Measurements from ENCODE around the gene IRF2. TPM values are rescaled to one million over a fixed set of nuclear protein-coding genes. Genes with fewer than 3 reads are reported as not detected.

Gene IRF2
- total RNA-seq, 1 donor from 2014 or later: 47.6 TPM

DNA sequence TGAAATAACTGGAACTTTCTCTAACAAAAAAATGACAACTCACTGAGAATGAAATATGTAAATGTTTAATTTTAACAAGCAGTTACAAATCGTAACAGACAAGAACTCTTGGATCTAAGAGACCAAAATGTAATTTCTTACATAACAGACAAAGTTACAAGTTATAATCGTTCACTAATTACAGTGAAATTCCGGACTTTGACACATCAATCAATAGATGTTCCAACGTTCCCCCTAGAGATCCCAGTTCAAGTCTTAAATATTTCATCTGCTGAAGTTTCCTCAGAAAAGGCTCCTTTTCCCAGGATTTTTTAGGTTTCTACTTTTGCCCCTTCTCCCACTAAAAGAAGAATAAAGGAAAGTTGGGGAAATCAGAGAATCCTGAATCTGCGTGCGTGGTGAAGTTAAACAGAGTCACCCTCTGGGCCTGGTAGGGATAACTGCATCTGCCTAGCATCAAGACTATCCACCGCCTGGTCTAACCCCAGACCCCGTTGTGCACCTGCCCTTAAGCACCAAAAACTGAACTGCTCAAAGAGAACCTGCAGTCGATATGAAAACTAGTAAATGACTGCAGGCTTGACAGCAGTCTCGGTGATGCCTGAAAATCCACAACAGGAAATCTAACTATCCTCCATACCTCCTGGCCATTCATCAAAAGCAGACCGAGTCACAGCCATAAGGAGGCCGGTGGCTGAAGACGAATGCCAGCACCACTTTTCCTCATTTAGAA, 2.3 kb downstream of the IRF2 start:
- no peaks in the 10 kb centered on the region for H3K9me3 Mint-ChIP-seq
- H3K36me3 Mint-ChIP-seq (ENCODE audit: low read depth): peaks cover 47% of the 10 kb centered on the region
- no peaks in the 10 kb centered on the region for H3K27me3 Mint-ChIP-seq (ENCODE audit: low read depth)
- intact Hi-C loops (cut with micrococcal nuclease): loop anchor here (1.0 to 10.0 kb wide), 2 partner anchors 208 to 1027 kb away; partner anchors contain the start of gene CDKN2AIP
- H3K4me1 Mint-ChIP-seq (ENCODE audit: low read depth): peaks cover 42% of the 10 kb centered on the region
- H3K27ac Mint-ChIP-seq: peak overlapping the region; percentile 81
- DNase-seq (ENCODE audit: low spot score): no peak
- H3K4me3 Mint-ChIP-seq (ENCODE audit: low read depth): peak overlapping the region; percentile 90

DNA sequence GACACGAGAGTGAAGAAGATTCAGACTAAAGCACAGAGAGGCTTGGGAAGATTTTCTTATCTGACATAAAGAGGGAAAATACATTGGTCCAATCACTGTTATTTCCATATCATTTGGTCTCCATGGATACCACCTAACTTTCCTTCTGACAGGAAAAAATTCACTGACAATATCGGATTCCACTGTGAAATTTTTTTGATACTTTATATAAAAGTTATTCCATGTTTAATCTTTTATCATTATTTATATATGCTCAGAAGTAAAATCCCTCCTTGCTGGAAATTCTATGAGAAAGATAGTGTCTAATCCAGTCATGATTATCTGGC, 3.6 kb downstream of the IRF2 start:
- Mint-ChIP-seq H3K4me3 (ENCODE audit: low read depth) (peak overlapping the region; percentile 15), H3K27me3 (ENCODE audit: low read depth) (no peaks in the 10 kb centered on the region), H3K36me3 (ENCODE audit: low read depth) (peaks cover 41% of the 10 kb centered on the region), H3K9me3 (no peaks in the 10 kb centered on the region), H3K27ac (no peak overlapping the region), H3K4me1 (ENCODE audit: low read depth) (peaks cover 37% of the 10 kb centered on the region)
- intact Hi-C loops (cut with micrococcal nuclease): loop anchor here (10.0 kb wide), 1 partner anchor 1026 kb away; the partner anchor contains the start of gene CDKN2AIP
- no peak for DNase-seq (ENCODE audit: low spot score)

DNA sequence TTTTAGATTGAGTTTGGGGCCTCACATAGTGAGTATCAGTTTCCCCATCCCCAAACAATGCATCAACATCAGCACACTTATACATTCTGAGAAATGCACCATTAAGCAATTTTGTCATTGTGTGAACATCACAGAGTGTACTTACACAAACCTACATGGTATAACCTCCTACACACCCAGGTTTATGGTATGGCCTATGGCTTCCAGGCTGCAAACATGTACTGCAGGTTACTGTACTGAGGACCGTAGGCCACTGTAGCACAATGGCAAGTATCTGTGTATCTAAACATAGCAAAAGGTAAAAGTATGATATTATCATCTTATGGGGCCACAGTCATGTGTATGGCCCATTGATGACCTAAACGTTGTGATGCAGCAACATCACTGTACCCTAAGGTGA, 7.7 kb downstream of the IRF2 start:
- H3K9me3 Mint-ChIP-seq: no peaks in the 10 kb centered on the region
- intact Hi-C loops (cut with micrococcal nuclease): no loop called here
- DNase-seq (ENCODE audit: low spot score): no peak
- H3K27ac Mint-ChIP-seq: no peak overlapping the region
- H3K4me1 Mint-ChIP-seq (ENCODE audit: low read depth): peaks cover 36% of the 10 kb centered on the region
- peaks cover 45% of the 10 kb centered on the region for H3K36me3 Mint-ChIP-seq (ENCODE audit: low read depth)
- H3K27me3 Mint-ChIP-seq (ENCODE audit: low read depth): no peaks in the 10 kb centered on the region
- no peak overlapping the region for H3K4me3 Mint-ChIP-seq (ENCODE audit: low read depth)

DNA sequence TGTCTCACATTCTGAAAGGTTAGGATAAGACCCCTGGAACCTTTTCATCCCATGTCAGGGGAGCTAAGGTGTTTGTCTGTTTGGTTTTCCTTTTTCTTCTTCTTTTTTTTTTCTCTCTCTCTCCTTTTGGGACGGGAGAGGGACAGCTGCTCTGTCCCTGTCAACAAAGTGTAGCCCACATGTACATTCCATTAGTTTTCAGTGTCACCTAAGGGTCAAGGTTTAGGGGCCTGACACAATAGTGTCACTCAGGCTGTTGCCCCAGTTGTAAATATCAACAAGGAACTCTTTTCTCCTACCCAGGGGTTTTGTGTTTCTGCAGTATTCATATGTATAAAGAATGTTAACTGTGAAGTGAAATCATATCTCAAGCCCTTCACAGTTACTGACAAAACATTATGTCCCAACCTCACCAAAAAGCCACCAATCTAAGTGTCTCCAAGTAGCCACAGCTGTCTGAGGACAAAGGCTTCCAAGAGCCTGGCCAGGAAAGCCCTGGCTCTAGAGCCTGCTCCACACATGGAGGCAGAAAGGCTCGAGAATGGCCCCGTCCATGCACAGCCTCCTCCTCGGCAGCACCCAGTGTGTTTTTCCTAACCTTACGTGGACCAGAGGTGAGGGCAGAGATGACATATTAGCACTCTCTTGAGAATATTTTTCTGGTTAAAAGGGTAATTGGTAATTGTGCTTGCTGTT, 9.4 kb downstream of the IRF2 start:
- Mint-ChIP-seq H3K27me3 (ENCODE audit: low read depth) (no peaks in the 10 kb centered on the region), H3K4me3 (ENCODE audit: low read depth) (no peak overlapping the region), H3K9me3 (no peaks in the 10 kb centered on the region), H3K36me3 (ENCODE audit: low read depth) (peaks cover 47% of the 10 kb centered on the region), H3K27ac (no peak overlapping the region), H3K4me1 (ENCODE audit: low read depth) (peaks cover 48% of the 10 kb centered on the region)
- intact Hi-C loops (cut with micrococcal nuclease): no loop called here
- DNase-seq (ENCODE audit: low spot score): no peak

DNA sequence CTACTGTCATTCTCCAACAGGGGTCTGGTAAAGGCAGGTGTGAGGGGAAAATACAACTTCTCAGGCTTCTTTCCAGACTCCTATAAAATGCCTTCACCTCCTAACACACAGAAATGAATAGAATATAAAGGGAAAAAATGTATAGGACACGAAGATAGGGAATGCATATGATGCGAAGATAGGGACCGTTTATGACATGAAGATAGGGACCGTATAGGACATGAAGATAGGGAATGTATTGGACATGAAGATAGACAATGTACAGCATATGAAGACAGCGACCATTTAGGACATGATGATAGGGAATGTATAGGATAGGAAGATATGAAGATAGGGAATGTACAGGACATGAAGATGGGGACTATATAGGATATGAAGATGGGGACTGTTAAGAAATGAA, 10.5 kb downstream of the IRF2 start:
- peaks cover 47% of the 10 kb centered on the region for H3K36me3 Mint-ChIP-seq (ENCODE audit: low read depth)
- DNase-seq (ENCODE audit: low spot score): no peak

DNA sequence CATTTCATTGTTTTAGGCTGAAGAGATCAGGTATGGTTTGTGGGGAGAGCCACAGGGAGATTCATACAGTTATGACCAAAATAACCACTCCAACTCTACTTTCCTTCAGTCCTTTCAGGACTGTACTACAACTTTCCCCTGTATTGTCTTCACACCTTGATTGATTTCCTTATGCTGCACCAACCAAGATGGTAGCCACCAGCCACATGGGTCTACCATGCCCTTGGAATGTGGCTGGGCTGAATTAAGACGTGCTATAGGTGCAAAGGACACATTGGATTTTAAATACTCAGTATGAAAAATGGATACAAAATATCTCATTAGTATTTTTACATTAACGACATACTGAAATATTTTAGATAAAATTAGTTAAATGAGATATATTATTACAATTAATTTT, 11.2 kb downstream of the IRF2 start:
- no peaks in the 10 kb centered on the region for H3K9me3 Mint-ChIP-seq

More for the DNA sequence above, 10.5 kb downstream of the IRF2 start:
- H3K27ac Mint-ChIP-seq: no peak overlapping the region
- H3K9me3 Mint-ChIP-seq: no peaks in the 10 kb centered on the region
- H3K4me1 Mint-ChIP-seq (ENCODE audit: low read depth): peaks cover 54% of the 10 kb centered on the region
- no peak overlapping the region for H3K4me3 Mint-ChIP-seq (ENCODE audit: low read depth)
- H3K27me3 Mint-ChIP-seq (ENCODE audit: low read depth): no peaks in the 10 kb centered on the region
- intact Hi-C loops (cut with micrococcal nuclease): no loop called here

DNA sequence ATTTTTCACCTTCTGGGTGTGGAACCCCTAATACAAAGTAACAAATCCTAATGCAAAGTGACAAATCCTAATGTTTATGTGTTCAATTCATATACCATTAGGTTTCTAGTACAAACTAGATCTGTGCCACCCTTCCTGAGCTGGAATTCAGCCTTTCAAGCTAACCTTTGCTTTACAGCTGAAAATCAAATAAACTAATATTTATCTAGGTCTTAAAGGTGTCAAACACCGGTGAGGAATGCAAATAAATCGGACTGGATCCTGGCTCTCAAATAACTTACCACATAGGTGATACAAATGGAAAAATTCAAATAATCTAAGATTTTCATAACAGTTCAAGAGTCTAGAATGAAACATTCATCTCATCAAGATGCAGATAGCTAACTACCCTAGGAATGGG, 11.6 kb downstream of the IRF2 start:
- DNase-seq (ENCODE audit: low spot score): no peak
- Mint-ChIP-seq H3K4me3 (ENCODE audit: low read depth) (no peak overlapping the region), H3K27ac (no peak overlapping the region), H3K36me3 (ENCODE audit: low read depth) (peaks cover 56% of the 10 kb centered on the region), H3K27me3 (ENCODE audit: low read depth) (no peaks in the 10 kb centered on the region), H3K9me3 (no peaks in the 10 kb centered on the region), H3K4me1 (ENCODE audit: low read depth) (peaks cover 63% of the 10 kb centered on the region)
- intact Hi-C loops (cut with micrococcal nuclease): no loop called here

More for the DNA sequence above, 11.2 kb downstream of the IRF2 start:
- H3K27me3 Mint-ChIP-seq (ENCODE audit: low read depth): no peaks in the 10 kb centered on the region
- H3K36me3 Mint-ChIP-seq (ENCODE audit: low read depth): peaks cover 54% of the 10 kb centered on the region
- peaks cover 61% of the 10 kb centered on the region for H3K4me1 Mint-ChIP-seq (ENCODE audit: low read depth)
- H3K4me3 Mint-ChIP-seq (ENCODE audit: low read depth): no peak overlapping the region
- H3K27ac Mint-ChIP-seq: no peak overlapping the region
- intact Hi-C loops (cut with micrococcal nuclease): no loop called here
- DNase-seq (ENCODE audit: low spot score): no peak

DNA sequence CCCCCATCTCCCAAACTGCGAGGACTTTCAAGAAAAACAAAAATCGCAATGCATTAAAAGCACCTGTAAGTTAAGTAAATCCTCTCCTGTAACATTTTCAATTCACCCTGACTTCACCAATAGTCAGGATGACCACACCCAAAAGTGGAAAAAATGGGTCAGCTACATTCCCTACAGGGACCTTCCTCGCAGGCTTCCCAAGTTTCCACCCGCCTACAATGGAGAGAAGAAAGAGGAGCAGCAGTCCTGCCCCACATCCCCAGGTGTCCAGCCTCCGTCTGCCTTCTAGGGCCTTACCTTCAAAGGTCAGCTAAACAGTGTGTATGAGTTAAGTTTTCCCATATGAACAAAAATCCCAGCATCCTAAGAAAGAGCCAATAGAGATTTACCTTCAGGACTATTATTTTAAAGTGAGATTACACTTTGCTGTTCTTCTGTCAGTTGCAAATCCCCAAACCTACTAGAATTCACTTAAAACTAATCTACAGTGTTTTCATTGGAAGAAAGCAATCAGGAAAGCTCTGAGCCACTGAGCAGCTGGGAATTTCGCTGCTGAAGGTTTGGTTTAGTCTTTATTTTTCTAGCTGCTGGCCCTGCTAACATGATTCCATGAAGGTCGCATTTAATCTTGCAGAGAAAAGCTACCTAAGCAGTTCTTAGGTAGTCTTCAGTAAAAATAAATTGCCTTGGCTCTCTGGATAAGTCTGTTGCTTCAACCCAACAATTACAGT, 12.5 kb downstream of the IRF2 start:
- H3K4me3 Mint-ChIP-seq (ENCODE audit: low read depth): no peak overlapping the region
- H3K4me1 Mint-ChIP-seq (ENCODE audit: low read depth): peaks cover 61% of the 10 kb centered on the region
- DNase-seq (ENCODE audit: low spot score): no peak
- intact Hi-C loops (cut with micrococcal nuclease): no loop called here
- H3K27ac Mint-ChIP-seq: peak overlapping the region; percentile 32
- H3K9me3 Mint-ChIP-seq: no peaks in the 10 kb centered on the region
- H3K36me3 Mint-ChIP-seq (ENCODE audit: low read depth): peaks cover 52% of the 10 kb centered on the region
- H3K27me3 Mint-ChIP-seq (ENCODE audit: low read depth): no peaks in the 10 kb centered on the region

DNA sequence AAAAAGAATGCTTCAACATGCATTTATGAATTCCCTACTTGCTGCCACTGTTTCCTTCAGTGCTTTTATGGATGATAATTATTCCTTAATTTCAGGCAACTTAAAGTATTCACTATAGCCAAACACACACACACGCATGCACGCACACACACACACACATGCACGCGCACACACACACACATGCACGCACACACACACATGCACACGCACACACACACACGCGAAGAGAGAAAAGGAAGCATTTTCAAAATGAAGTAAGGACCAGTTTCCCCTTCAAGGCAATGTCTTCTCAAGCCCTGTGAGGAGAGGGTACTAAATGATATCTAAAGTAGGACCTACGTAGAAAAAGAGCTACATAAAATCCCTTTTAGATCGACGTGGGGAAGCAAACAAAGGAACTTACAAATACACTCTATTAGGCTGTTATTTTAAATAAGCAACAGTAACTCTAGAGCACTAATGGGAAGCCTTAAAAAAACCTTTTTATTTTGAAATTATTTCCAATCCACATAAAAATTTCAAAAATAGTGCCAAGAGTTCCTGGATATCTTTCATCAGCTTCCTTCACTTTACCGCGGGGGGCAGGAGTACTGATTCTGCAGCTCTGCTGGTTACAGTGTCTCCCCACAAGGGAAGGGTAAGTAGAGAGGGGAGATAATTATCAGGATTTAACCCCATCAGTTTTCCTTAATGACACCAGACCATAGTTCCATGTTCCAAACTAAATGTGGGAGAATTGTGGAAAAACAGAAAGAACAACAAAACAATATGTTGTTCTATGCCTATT, 13.7 kb downstream of the IRF2 start:
- intact Hi-C loops (cut with micrococcal nuclease): no loop called here
- Mint-ChIP-seq H3K4me3 (ENCODE audit: low read depth) (peak overlapping the region; percentile 10), H3K4me1 (ENCODE audit: low read depth) (peaks cover 60% of the 10 kb centered on the region), H3K36me3 (ENCODE audit: low read depth) (peaks cover 58% of the 10 kb centered on the region), H3K27me3 (ENCODE audit: low read depth) (no peaks in the 10 kb centered on the region), H3K9me3 (no peaks in the 10 kb centered on the region), H3K27ac (peak overlapping the region; percentile 67)
- no peak for DNase-seq (ENCODE audit: low spot score)

DNA sequence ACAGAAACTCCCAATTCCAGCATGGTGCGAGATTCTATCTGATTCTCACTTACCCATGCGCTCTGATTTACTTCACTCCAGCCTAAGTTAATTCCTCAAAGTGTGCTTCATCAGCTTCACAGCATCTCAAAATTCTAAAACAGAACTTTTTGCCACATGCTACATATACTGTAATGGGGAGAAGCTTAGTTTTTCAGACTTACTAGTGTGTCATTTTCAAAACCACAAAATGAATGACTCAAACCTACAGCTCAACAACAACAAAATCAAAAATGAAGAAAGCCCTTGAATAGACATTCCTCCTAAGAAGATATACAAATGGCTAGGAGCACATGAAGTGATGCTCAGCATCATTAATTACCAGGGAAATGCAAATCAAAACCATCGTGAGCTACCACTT, 14.9 kb downstream of the IRF2 start:
- peaks cover 46% of the 10 kb centered on the region for H3K36me3 Mint-ChIP-seq (ENCODE audit: low read depth)
- no peaks in the 10 kb centered on the region for H3K27me3 Mint-ChIP-seq (ENCODE audit: low read depth)
- DNase-seq (ENCODE audit: low spot score): no peak
- H3K27ac Mint-ChIP-seq: peak overlapping the region; percentile 78
- H3K4me1 Mint-ChIP-seq (ENCODE audit: low read depth): peaks cover 68% of the 10 kb centered on the region
- intact Hi-C loops (cut with micrococcal nuclease): loop anchor here (1.0 to 2.0 kb wide), 2 partner anchors 15 to 39 kb away; partner anchors contain the start of gene IRF2
- H3K9me3 Mint-ChIP-seq: no peaks in the 10 kb centered on the region
- H3K4me3 Mint-ChIP-seq (ENCODE audit: low read depth): no peak overlapping the region

DNA sequence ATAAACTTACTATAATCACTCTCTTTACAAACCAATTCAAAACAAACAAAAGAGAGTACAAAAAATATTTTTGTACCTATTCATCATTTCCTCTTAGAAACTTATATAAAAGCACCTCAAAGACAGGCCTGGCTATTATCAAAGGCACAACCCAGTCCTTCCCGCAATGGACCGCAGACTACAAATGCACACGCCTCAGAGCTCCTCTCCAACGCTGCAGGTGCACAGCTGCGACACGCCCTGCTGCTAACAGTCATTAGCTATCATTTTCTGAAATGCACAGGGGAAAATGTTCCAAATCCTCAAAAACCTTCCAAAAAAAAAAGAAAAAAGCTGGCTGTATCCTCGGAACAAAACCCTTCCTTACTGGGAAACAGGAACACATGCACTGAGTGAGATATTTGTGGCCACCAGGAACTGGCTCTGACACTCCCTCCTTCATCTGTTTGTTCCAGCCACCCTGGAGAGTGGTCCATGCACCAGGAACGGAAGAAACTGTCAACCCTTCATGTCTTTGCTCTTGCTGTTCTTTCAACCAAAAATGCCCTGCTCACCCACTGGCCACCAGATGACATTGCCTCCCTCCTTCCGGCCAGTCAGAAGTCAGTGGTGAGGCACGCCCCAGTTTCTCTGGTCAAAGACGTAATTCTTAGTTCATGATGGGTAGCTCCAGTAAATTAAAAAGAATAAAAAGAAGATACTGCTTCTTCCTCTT, 16.7 kb downstream of the IRF2 start:
- Mint-ChIP-seq H3K27ac (no peak overlapping the region), H3K9me3 (no peaks in the 10 kb centered on the region), H3K4me1 (ENCODE audit: low read depth) (peaks cover 68% of the 10 kb centered on the region), H3K36me3 (ENCODE audit: low read depth) (peaks cover 40% of the 10 kb centered on the region), H3K27me3 (ENCODE audit: low read depth) (no peaks in the 10 kb centered on the region), H3K4me3 (ENCODE audit: low read depth) (no peak overlapping the region)
- intact Hi-C loops (cut with micrococcal nuclease): loop anchor here (2.0 kb wide), 1 partner anchor 37 kb away; no protein-coding TSS in a partner anchor
- DNase-seq (ENCODE audit: low spot score): no peak

DNA sequence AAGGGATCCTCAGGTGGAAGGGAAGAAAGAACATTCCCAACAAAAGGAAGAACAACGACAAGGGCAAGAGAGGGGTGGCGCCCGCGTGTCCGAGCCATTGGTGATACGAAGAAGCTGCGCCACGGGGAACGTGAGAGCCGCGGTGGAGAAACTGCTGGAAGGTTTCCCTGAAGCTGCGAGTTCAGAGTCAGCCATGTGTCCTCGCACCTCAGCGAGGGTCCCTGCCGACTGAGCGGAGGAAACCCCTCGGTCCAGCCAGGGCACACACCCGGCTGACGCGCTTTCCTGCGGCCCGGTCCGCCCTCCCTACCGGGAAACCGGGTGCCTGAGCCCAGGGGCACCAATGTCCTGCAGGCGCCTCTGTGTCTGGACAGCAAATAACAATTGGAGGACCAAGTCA, 18.0 kb downstream of the IRF2 start:
- H3K4me3 Mint-ChIP-seq (ENCODE audit: low read depth): no peak overlapping the region
- peaks cover 46% of the 10 kb centered on the region for H3K36me3 Mint-ChIP-seq (ENCODE audit: low read depth)
- H3K4me1 Mint-ChIP-seq (ENCODE audit: low read depth): peaks cover 65% of the 10 kb centered on the region
- H3K27ac Mint-ChIP-seq: no peak overlapping the region
- no peaks in the 10 kb centered on the region for H3K9me3 Mint-ChIP-seq
- no peak for DNase-seq (ENCODE audit: low spot score)
- H3K27me3 Mint-ChIP-seq (ENCODE audit: low read depth): no peaks in the 10 kb centered on the region
- intact Hi-C loops (cut with micrococcal nuclease): no loop called here

Data from activated T-helper 2 cell treated with anti-CD3 and anti-CD28 coated beads, Interferon-gamma antibody, Interleukin-2, Interleukin-4, amounts not matched to agents 10 μg/mL and 5 μg/mL and 100 μg/mL, durations not matched to agents 14 hours and 24 hours and 36 hours (primary cell).